COLO829 (cell line): ENCODE data around the gene C5orf52.
"Not testable (repeated sequence)": the region's sequence is repeated elsewhere in the genome, so short reads cannot be mapped to it uniquely, and the experiment has no call there.

Experiments used
- DNase-seq: peaks from one replicate; pipeline ENCODE4 v3.0.0; 2012; ENCODE audit warnings: low spot score

Gene C5orf52

GRCh38 chr5:157670662-157671591, at the start of gene C5orf52:
Gene C5orf52, plus strand, starts transcription at chr5:157671533. Its CDS starts 82 bp downstream, at chr5:157671615.
- no peak for DNase-seq

GRCh38 chr5:157624144-157624543, 47.2 kb upstream of the C5orf52 start:
- no peak for DNase-seq

GRCh38 chr5:157626831-157627230, 44.5 kb upstream of the C5orf52 start:
- no peak for DNase-seq

DNA sequence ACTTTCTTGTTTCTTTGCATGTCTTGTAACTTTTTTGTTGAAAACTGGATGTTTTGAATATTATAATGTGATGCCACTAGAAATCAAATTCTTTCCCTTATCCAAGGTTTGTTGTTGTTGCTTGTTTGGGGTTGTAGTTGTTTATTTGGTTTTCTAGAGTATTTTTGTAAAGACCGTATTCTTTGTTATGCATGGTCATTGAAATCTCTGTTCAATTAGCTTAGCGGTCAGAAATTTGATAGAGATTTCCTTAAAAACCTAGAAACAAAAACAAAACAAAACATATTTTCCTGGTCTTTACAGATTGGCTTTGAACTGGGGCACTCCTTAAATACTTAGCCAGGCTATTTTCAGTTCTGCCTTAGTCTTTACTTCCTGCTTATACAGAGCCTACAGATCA, 41.0 kb upstream of the C5orf52 start:
- DNase-seq: no peak

- DNase-seq: no peak
Observed at GRCh38 chr5:157640406-157641066, 30.8 kb upstream of the C5orf52 start.

GRCh38 chr5:157648275-157648990, 22.9 kb upstream of the C5orf52 start:
- DNase-seq: no peak

DNA sequence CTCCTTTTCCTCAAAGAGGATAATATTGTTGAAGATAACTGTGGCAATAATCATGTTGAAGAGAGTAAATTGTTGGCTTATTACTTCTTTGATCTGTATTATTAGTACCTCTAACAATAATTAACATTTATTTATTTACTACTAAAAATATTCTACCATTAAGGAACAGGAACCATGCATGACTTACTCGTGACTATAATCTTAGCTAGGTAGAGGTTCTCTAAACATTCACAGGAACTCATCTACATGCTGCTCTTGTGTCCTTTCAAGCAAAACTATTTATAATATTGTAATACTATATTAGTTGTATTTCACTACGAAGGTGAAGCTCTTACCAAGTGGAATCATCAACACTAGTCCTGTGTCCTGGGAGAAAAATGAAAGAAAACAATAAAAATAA, 22.2 kb upstream of the C5orf52 start:
- DNase-seq: no peak

DNA sequence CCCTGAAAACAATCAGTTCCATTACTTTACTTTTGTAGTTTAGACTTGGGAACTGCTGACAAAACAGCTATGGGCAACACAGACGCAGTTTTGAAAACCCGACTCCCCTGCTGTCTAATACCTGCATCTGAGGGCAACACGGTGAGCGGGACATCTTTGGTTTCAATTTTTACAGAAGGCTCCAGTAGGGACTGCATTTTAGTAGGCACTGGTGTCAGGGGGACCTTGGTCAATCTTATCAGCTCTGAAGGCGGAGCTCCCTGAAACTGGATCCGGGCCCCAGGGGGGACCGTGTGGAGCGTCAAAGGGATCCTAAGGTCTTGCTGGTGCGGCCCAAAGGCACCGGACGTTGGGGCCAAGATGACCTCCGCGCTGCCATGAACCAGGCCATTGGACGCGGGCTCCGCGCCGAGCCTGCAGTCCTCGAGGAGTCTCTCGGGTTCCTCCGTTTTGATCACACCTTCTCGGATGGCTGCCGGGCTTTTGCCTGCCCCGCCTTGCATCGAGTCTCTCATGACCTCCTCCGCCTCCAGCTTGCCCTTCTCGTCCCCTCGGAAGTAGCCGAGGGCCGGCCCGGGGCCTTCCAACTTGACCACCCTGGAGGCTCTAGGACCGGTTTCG, 20.2 kb upstream of the C5orf52 start:
- no peak for DNase-seq

DNA sequence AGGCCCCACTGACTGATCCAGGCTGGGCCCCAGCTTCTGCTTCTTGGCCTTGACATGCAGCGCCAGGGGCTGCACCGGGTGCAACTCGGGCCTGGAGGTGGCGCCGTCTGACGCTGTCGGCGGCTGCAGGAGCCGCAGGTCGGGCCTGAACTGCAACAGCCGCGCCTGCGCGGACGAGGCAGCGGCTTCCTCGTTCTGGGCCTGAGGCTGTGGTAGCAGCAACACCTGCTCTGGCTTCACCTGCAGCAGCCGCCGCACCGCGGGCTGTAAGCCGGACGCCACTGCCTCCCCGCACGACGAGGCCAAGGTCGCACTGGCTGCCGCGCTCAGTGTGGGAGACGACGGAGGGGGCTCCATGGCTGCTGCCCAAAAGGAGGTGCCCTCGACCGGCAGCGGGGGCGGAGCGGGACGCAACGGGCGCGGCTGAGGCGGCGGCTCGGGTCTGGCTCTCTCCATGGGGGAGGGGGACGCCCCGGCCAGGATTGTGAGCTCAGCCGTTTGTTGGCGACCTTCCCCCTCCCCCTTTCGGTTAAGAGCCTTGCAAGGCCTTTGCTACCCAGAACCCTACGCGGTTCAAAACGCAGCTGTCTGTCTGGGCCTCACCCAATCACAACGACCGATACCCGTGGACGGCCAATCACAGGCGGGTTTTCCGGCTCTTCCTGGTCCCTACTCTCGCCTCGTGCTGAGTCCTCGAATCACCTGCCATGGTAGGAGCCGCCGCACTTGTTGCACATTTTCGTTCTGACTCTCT, 19.5 kb upstream of the C5orf52 start:
- DNase-seq: no peak

DNA sequence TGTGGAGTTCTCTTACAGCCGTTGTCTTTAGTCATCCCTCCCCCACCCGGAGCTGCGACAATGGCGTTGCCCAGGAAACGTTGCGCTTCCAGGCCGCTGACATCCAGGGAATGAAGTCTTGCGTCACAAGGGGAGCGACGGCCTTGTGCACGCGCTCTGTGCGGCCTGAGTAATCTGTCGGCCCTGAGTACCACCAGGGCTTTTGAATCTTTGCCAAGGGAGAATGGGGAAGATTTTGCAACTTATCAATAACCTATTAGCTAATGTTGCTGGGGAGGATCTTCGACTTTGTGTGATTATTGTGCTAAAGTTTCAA, 19.0 kb upstream of the C5orf52 start, which contains the start of gene SOX30:
TSS of gene SOX30 (minus strand) at position 62 of the 316 bp plus-strand sequence. CDS start 360 bp downstream, outside the sequence.
- no peak for DNase-seq

- no peak for DNase-seq
Observed at GRCh38 chr5:157657516-157657915, 13.8 kb upstream of the C5orf52 start.

DNA sequence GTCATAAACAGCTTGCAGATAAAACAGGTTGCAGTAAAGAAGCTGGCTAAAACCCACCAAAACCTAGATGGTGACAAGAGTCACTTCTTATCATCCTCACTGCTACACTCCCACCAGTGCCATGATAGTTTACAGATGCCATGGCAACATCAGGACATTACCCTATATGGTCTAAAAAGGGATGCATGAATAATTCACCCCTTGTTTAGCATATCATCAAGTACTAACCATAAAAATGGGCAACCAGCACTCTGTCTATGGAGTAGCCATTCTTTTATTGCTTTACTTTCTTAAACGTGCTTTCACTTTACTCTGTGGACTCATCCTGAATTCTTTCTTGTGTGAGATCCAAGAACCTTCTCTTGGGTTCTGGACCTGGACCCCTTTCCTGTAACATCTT, 12.4 kb upstream of the C5orf52 start:
- DNase-seq: no peak

DNA sequence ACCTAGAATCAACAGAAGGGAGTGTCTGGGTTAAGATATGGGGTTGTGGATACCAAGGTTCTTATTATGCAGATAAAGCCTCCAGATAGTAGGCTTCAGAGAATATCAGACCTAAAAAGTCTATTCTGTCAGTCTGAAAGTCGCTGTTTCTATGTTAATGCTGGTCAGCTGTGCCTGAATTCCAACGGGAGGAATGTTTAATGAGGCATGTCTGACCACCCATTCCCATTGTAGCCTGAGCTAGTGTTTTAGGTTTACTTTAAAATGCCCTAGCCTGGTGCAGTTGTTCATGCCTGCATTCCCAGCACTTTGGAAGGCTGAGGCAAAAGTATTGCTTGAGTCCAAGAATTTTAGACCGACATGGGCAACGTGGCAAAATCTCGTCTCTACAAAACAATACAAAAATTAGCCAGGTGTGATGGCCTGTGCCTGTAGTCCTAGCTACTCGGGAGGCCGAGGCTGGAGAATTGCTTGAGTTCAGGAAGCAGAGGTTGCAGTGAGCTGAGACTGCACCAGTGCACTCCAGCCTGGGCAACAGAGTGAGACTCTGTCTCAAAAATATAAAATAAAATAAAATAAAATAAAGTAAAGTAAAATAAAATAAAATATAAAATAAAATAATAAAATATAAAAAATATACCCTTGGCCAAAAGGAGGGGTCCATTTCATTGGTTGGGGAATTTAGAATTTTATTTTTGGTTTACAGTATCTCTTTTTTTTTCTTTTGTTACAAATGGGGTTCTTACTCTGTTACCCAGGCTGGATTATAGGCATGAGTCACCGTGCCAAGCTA, 11.3 kb upstream of the C5orf52 start:
- no peak for DNase-seq

DNA sequence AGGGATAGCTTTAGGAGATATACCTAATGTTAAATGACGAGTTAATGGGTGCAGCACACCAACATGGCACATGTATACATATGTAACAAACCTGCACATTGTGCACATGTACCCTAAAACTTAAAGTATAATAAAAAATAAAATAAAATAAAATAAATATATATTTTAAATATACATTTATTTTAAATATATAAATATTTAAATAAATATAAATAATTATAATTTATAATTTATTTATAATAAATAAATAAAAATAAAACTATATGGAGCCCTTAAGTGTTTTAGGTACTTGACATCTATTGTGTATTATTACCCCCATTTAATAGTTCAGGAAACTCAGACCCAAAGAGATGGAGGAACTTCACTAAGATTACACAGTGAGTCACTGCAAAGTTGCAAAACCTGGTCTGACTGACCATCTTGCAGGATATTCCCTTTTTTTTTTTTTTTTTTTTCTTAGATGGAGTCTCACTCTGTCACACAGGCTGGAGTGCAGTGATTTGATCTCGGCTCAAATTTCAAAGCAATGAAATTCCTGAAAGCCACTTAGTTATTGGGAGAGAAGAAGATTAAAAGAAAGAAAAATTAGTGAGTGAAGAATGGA, 5.8 kb upstream of the C5orf52 start:
- peak; percentile 16 for DNase-seq

DNA sequence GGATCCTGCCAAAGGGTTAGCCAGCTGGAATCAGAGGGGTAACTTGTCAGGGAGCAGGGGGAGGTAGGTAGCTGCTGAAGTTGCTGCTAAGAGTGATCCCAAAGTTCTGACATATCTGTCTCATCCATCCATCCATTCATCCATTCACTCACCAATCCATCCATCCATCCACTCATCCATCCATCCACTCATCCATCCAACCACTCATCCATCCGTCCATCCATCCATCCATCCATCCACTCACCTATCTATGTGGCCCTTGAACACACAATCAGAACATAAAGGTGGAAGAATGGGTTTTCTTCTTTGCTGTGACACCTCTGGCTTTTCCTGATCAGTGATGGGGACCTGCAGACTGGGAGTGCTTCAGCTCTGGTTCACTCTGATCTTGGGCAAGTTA, 3.0 kb upstream of the C5orf52 start:
- DNase-seq: no peak

GRCh38 chr5:157669701-157670097, 1.6 kb upstream of the C5orf52 start:
- DNase-seq: no peak

GRCh38 chr5:157671592-157672330, 428 bp downstream of the C5orf52 start:
- no peak for DNase-seq

DNA sequence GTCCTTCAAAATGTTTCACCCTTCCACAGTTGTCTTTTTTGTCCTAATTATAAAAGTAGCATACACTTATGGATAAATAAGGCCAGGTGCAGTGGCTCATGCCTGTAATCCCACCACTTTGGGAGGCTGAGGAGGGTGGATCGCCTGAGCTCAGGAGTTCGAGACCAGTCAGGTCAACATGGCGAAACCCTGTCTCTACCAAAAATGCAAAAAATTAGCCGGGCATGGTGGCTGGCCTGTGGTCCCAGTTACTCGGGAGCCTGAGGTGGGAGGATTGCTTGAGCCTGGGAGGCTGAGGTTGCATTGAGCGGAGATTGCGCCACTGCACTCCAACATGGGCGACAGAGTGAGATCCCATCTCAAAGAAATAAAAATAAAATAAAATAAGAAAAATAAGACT, 1.6 kb downstream of the C5orf52 start:
- DNase-seq: no peak

DNA sequence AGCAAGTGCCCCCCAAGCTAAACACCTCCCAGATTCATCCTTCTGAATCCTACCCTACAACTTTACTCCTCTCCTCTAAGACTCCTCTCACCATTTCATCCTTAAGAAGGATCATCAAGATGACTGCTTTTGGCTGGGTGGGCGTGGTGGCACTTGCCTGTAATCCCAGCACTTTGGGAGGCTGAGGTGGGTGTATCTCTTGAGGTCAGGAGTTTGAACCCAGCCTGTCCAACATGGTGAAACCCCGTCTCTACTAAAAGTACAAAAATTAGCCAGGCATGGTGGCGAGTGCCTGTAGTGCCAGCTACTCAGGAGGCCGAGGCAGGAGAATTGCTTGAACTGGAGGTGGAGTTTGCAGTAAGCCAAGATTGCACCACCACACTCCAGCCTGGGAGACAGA, 3.0 kb downstream of the C5orf52 start:
- DNase-seq: not testable (repeated sequence)

DNA sequence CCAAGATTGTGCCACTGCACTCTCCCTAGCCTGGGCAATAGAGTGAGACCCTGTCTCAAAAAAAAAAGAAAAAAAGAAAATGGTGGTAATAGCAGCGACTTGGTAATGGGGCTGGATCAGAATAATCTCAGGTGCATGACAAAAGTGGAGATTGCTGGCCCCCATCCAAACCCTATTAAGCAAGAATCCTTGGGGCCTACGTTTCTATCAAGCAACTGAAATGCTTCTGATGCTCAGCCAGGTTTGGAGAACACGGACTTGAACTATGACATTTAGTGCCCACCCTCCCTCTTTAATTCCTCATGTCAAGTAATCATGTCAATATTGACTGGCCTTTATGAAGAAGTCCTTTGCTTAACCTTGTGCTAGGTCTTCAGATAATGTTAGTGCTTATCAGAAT, 6.6 kb downstream of the C5orf52 start:
- DNase-seq: no peak
